NCI-H2171 treated with DMSO at 0.1 percent for 48 hours (cell line): ENCODE data around the gene PRELID1.

Source experiments
- DNase-seq: peaks from one replicate; lab custom pipeline; 2025; lab: John Stamatoyannopoulos, UW

The PRELID1 gene

GRCh38 chr5:177314376-177315342 lies 11.1 kb downstream of the PRELID1 start:
- no peak for DNase-seq

- DNase-seq, result no peak
Observed at GRCh38 chr5:177315411-177315810, 11.8 kb downstream of the PRELID1 start.

DNA sequence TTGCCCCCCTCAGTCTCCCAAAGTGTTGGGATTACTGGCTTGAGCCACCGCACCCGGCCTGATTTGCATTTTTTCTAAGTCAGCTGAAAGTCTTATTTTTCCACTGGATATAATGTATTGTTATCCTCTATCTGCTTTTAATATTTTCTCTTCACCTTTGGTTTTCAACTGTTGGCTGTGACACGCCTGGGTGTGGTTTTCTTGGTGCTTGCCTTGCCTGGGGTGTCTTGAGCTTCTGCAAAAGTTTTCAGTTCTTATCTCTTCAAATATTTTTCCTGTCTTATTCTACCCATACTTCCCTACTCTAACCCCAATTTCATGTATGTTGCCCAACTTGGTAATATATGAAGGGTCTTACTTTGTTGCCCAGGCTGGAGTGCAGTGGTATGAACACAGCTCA lies 12.4 kb downstream of the PRELID1 start:
- no peak for DNase-seq

GRCh38 chr5:177317959-177318377 lies 14.4 kb downstream of the PRELID1 start:
- peak; percentile 47 for DNase-seq

DNA sequence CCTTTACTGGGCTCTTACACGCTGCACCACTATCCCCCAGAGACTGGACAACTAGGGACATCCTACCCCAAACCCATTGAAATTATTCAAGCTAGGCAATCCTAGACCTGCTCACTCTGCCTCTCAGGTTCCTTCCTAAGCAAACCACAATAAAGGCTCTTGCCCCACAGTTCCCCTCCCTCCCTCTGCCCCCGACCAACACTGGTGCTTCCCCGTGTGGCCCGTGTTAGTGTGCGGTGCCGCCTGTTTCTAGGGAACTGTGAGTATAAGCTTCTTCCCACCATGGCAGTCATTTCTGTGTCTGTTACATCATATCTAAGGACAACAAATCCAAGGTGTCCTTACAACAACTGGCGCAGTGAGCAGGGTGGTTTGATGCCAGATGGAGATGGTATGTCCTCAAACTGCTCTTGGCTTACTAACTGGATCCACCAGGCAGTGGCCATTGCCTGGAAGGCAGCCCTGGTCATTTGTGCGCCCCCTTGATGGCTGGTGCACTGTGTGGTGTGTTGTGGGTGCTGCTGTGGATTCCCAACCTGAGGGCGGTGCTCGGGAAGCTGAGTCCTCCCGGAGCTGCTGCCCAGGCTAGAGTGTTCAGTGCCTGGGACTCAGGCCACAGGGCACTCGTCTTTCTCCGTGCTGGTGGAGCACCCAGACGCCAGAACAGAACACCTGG lies 16.5 kb downstream of the PRELID1 start:
- DNase-seq, result no peak

- DNase-seq, result no peak
Observed at GRCh38 chr5:177320879-177321278, 17.3 kb downstream of the PRELID1 start.

DNA sequence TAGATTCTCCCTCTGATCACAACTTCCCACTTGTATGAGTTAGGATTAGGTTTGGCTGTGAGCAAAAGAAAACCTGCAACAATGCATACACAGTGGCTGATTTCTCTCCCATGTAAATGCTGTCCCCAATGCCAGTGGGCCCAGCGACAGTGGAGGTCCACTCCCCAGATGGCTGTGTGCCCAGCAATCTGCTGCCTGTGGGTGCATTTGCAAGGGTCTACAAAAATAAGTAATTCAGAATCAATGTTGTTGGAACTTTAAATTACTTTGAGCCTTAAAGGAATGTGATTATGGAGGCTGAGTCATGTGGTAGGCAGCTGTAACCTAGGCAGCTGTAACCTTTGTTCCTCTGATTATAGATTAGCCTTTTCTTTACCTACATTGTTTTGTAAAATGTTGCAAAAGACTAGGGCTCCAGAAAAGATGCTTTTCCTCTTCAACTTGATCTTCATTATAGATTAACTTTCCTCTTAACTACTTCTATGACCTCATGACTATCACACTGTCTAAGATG lies 22.3 kb downstream of the PRELID1 start:
- no peak for DNase-seq

GRCh38 chr5:177327539-177328522 lies 24.2 kb downstream of the PRELID1 start:
- DNase-seq, result no peak

DNA sequence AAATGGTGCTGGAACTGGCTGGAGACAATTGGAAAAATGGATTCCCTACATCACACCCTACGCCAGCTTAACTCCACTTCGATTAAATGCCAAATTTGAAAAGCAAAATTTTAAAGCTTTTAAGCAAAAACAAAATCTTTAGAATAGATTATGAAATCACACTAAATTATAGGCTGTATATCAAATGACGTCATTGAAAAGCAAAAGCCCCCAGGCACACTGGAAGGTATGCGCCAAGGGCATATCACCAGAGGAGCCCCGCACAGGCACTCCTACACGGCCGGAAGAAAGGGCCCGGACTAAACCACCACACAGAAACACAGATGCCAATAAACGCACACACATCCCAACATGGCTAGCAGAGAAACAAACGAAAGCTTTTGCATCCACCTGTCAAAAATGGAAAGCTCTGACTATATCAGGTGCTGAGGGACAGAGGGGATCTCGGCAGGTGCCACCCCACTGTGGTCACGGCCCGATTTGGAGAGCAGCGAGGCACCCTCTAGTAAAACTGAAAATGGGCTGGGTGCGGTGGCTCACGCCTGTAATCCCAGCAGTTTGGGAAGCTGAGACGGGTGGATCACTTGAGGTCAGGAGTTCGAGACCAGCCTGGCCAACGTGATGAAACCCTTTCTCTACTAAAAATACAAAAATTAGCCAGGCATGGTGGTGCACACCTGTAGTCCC lies 25.1 kb downstream of the PRELID1 start:
- DNase-seq, result no peak

DNA sequence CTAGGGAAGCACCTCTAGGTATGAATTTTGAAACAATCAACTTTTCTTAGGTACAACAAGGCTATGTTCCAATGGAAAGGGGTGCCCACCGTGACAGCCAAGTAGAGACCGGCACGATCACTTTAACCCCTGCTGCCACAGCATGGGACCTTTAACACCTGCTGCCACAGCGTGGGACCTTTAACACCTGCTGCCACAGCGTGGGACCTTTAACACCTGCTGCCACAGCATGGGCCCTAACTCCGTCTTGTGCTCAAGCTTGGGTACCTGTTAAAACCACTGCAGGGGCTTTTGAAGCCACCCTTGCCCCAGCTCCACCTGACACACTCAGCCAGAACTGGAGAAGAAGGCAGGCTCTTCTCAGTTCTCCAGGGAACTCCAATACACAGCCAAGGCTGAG lies 26.3 kb downstream of the PRELID1 start:
- DNase-seq, result no peak

DNA sequence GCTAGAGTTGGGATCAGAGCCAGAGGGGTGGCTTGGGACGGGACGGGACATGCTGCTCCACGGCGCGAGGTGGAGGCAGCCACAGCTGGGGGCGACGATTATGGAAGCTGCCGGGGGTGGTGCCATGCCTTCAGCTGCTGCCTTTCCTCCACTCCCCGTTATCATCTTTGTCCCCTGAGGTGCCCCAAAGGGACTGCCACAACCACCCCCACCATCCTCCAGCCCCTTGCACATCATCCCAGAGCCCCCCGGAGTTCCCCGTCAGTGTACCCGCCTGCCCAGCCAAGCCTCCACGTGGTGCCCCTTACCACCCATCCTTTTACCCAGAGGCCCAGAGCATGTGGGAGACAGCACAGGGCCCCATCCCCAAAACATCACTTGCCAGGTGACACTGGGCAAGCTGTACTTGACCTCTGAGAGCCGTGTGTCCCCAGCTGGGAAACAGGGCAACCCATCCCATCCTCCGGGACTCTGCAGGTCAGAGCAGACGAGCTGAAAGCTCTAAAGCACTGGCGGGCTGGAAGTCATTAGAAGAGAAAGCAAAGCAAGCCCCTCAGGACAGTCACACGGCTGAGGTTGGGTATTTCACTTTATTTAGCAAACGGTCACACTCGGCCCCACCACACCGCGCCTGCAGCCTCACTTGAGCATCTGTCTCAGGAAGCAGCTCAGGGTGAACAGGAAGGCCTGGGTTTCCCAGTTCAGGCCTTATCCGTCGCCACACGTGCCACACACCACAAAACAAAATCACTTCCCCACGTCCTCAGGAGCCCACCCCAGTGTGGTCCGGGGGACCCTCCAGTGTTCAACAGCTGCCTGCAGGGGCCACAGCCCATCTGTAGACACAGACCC lies 27.6 kb downstream of the PRELID1 start:
- DNase-seq, result no peak

- DNase-seq, result no peak
Observed at GRCh38 chr5:177332031-177332895, 28.7 kb downstream of the PRELID1 start.

- DNase-seq, result no peak
Observed at GRCh38 chr5:177332896-177333260, 29.3 kb downstream of the PRELID1 start.

DNA sequence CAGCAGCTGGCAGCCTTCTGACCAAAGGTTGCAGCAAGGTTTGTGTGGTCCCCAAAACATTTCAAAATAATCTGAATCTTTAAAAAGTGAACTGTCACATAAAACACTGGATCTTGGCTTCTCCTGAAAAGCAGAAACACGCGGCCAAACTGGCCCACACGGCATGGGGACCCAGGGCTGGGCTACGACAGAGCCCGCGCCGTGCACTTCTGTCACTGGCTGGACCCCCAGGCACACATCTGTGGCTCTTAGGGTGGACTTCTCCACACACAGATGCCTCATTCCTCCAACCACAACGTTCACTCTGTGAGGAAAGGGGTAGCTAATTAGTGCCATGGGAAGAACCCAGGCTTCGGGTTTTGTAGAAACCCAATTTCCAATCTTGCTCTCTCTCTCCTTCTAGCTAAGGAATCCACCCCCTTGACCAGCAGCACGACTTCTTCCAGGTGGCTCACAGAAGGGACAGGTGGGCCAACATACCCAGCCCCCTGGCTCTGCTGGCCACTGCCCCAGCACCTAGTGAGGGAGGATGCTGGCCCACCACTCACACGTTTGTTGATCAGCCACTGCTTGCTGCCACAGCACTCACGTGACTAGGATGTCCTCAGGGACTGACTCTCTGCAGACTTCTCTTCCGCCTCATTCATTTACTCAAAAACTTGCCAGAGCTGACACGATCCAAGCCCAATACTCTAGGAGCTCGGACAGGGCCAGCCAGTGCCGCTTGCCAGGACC lies 30.0 kb downstream of the PRELID1 start:
- DNase-seq, result no peak

DNA sequence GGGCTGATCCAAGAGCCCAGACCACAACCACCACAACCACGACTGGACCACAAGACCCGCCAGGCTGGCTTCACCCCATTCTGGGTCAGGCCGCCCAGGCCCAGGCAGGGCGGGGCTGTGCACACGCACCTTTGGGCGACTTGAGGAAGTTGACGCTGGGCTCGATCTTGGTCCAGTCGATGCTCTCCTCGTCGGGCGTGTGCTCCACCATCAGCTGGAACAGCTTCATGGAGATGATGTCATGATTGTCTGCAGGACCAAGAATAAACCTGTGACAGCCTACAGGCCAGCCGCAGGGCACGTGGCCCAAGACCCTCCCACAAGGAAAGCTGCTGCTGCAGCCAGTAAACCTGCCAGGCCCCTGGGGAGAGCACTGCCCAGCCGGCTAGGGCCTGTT lies 30.6 kb downstream of the PRELID1 start:
- DNase-seq, result no peak

- no peak for DNase-seq
Observed at GRCh38 chr5:177334781-177335700, 31.4 kb downstream of the PRELID1 start.

DNA sequence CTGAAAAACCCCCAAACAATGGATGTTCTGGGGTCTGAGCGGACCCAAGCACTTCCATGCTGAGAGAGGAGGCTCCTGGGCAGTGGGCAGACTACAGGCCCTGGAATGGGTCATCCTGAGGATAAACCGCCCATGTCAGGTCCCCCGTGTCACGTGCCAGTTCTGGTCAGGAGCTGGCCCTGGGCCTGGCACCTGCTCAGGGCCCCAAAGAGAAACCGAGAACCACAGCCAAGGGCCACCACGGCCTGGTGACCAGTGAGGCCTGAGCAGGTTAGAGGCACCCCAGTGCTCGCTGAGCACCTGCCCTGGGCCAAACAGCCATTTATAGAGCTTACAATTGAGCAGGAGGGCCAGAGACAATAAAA lies 32.1 kb downstream of the PRELID1 start:
- DNase-seq, result no peak

DNA sequence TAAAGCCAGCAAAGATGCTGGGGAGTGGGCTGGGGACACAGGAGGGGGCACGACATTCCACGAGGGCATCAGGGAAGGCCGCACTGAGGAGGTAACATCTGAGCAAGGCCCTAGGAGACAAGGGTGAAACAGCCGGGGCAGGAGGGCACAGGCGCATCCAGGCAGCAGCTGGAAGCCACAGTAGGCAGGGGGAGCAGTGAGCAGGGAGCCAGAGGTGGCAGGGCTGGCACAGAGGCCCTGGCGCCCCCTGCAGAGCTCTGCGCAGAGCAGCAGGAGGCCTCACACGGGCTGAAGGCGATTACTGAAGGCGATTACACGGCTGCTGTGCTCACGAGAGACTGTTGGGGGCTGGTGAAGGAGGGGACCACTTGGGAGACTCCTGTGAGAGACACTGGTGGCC lies 32.5 kb downstream of the PRELID1 start:
- peak; percentile 3 for DNase-seq
